ENCODE measurements around the gene PLK3. TPM values are rescaled to one million over a fixed set of nuclear protein-coding genes. Genes with fewer than 3 reads are reported as not detected.
"Not testable (repeated sequence)": the region's sequence is repeated elsewhere in the genome, so short reads cannot be mapped to it uniquely, and the experiment has no call there.

PLK3 gene
- total and polyA plus RNA-seq, 9 of the 15 experiments (the other 6 are each of a cell fraction or from before 2014, with no cell fraction given), result 0.52 to 22.7 (median 11.0) TPM

- in situ Hi-C loops (cut with MboI), result loop anchor here (5.0 kb wide), 1 partner anchor 92 kb away; the partner anchor contains the start of gene RNU5D-1
- H3K9me3 ChIP-seq (replicated peaks; ENCODE audit: control insufficient read depth, insufficient read depth, low read depth, low read length); H3K4me2 ChIP-seq (ENCODE audit: insufficient read depth, low read length); H4K20me1 ChIP-seq (replicated peaks; ENCODE audit: control insufficient read depth, insufficient read depth, low read length); CTCF ChIA-PET (ENCODE audit: low intra/inter-chr PET ratio); H3K9me1 ChIP-seq (ENCODE audit: control insufficient read depth, insufficient read depth, low read length); intact Hi-C loops (cut with micrococcal nuclease); DNase-seq (ENCODE audit: extremely low read depth in 1 of 4, low spot score in 3 of 4); H3K27me3 ChIP-seq (ENCODE audit: control insufficient read depth in 2 of 2, insufficient read depth in 2 of 2, low read length in 2 of 2); H3K27ac ChIP-seq (ENCODE audit: extremely low read depth, low read depth, low read length); H3K9ac ChIP-seq (ENCODE audit: insufficient read depth in 1 of 2, low read depth in 2 of 2, low read length in 2 of 2); H3K4me3 ChIP-seq; BruUV-seq (replicated peaks); H3K79me2 ChIP-seq (ENCODE audit: control insufficient read depth, insufficient read depth, low read length); FAIRE-seq; H3K36me3 ChIP-seq (ENCODE audit: control insufficient read depth, insufficient read depth, low read length); H2AFZ ChIP-seq (ENCODE audit: low read depth, low read length); ATAC-seq: not testable (repeated sequence)
- TF ChIP-seq CEBPB (tag; IDR thresholded peaks at IDR 0.05) (0 out of 2 replicates have a peak, but pooled peaks have one; percentile 27), ZBTB33 (CRISPR knock-in tag; IDR thresholded peaks at IDR 0.05) (0 out of 2 replicates have a peak, but pooled peaks have one; percentile 13), ZNF121 (CRISPR knock-in tag; conservative IDR thresholded peaks at IDR 0.05) (peak; percentile 91)
- H3K4me1 ChIP-seq (replicated peaks in 1 of 2; ENCODE audit: control insufficient read depth in 2 of 2, insufficient read depth in 2 of 2, low read length in 2 of 2), result peaks cover 11 to 57% of the 10 kb centered on the region in 2 experiments
- POLR2A ChIA-PET, result interaction anchor here (0.6 to 7.9 kb wide), 4 partner anchors 44 to 674 kb away, joined by 3 to 222 read pairs (median 4); no protein-coding TSS in a partner anchor
- WGBS (ENCODE audit: insufficient coverage, low coverage, missing lambda C conversion rate), result 60% methylated on average over 6 of the region's 6 CpGs
These were observed 24.2 kb downstream of the PLK3 start for GRCh38 chr1:44824392-44824791.
